ENCODE data around the gene ABCA5. TPM values are rescaled to one million over a fixed set of nuclear protein-coding genes. Genes with fewer than 3 reads are reported as not detected.
"Not testable (repeated sequence)": the region's sequence is repeated elsewhere in the genome, so short reads cannot be mapped to it uniquely, and the experiment has no call there.

ABCA5 gene
- total and polyA plus RNA-seq, 2 donors (not counting 3 experiments of a cell fraction or from before 2014, with no cell fraction given), result 9.3 to 23.2 TPM

DNA sequence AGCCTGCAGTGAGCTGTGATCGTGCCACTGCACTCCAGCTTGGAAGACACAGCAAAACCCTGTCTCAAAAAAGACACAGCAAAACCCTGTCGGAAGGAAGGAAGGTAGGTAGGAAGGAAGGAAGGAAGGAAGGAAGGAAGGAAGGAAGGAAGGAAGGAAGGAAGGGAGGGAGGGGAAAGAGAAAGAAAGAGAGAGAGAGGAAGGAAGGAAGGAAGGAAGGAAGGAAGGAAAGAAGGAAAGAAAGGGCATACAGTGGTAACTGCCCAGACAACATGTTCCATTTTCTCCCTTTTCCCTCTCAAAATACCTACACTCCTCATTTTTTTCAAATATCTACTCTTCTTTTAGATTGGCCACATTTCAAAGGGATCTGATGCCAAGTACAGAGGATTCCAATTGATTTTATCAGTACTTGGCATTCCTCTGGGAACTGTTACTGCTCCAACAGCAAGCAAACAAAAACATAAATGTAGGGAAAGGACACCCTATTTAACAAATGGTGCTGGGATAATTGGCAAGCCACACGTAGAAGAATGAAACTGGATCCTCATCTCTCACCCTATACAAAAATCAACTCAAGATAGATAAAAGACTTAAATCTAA, 28.7 kb downstream of the ABCA5 start:
- CTCF ChIA-PET; H2AFZ ChIP-seq (ENCODE audit: low read depth, low read length); H3K4me1 ChIP-seq (ENCODE audit: control insufficient read depth, extremely low read depth, insufficient read depth, low read length); H3K27me3 ChIP-seq (ENCODE audit: control insufficient read depth in 2 of 2, insufficient read depth in 2 of 2, low read length in 2 of 2); POLR2A ChIA-PET; intact Hi-C loops (cut with micrococcal nuclease); H3K27ac ChIP-seq (ENCODE audit: insufficient read depth, low read depth, low read length); H4K20me1 ChIP-seq (replicated peaks; ENCODE audit: control insufficient read depth, extremely low read depth, insufficient read depth, low read length); H3K9me3 ChIP-seq (replicated peaks; ENCODE audit: control insufficient read depth, insufficient read depth, low read length); H3K9me1 ChIP-seq (replicated peaks; ENCODE audit: control insufficient read depth, extremely low read depth, insufficient read depth, low read length); H3K4me3 ChIP-seq (replicated peaks in 1 of 3; ENCODE audit: insufficient read depth in 1 of 3, low read depth in 1 of 3, low read length in 3 of 3); FAIRE-seq; H3K79me2 ChIP-seq (ENCODE audit: control insufficient read depth, insufficient read depth, low read length); H3K36me3 ChIP-seq (ENCODE audit: control insufficient read depth in 2 of 2, extremely low read depth in 1 of 2, insufficient read depth in 2 of 2, low read length in 2 of 2); DNase-seq (ENCODE audit: low read depth, low spot score); H3K4me2 ChIP-seq (ENCODE audit: insufficient read depth, low read length); H3K9ac ChIP-seq (replicated peaks; ENCODE audit: extremely low read depth, insufficient read depth, low read length); BruUV-seq (replicated peaks); dilution Hi-C loops (cut with MboI; ENCODE audit: extremely low pct_ligation_motif_present, low sequenced_read_pairs): not testable (repeated sequence)

DNA sequence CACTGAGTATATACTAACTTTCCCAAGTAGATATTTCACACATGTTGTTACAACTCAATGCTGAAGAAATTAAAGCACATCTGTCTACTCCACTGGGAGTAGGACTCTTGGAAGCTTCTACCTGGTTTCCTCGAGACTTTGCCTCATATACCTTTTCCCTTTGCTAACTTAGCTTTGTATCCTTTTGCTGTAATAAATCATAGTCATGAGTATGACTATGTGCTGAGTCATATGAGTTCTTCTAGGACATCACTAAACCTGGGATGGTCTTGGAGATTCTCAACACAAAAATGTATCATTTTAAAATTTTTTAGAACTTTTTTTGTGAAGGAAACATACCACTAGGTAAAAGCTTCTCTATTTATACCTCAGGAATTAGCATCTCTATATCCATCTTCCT, 39.8 kb downstream of the ABCA5 start:
- no peak for DNase-seq (ENCODE audit: low read depth, low spot score)
- Histone ChIP-seq H3K4me1 (ENCODE audit: control insufficient read depth, extremely low read depth, insufficient read depth, low read length) (no peaks in the 10 kb centered on the region), H2AFZ (ENCODE audit: low read depth, low read length) (no peak overlapping the region), H3K9me1 (replicated peaks; ENCODE audit: control insufficient read depth, extremely low read depth, insufficient read depth, low read length) (no peaks in the 10 kb centered on the region), H3K27ac (ENCODE audit: insufficient read depth, low read depth, low read length) (no peak overlapping the region), H4K20me1 (replicated peaks; ENCODE audit: control insufficient read depth, extremely low read depth, insufficient read depth, low read length) (no peaks in the 10 kb centered on the region), H3K36me3 (ENCODE audit: control insufficient read depth in 2 of 2, extremely low read depth in 1 of 2, insufficient read depth in 2 of 2, low read length in 2 of 2) (peaks cover 0 to 4% of the 10 kb centered on the region in 2 experiments), H3K9ac (replicated peaks; ENCODE audit: extremely low read depth, insufficient read depth, low read length) (no peak overlapping the region), H3K9me3 (replicated peaks; ENCODE audit: control insufficient read depth, insufficient read depth, low read length) (no peaks in the 10 kb centered on the region), H3K27me3 (ENCODE audit: control insufficient read depth in 2 of 2, insufficient read depth in 2 of 2, low read length in 2 of 2) (no peaks in the 10 kb centered on the region), H3K79me2 (ENCODE audit: control insufficient read depth, insufficient read depth, low read length) (no peaks in the 10 kb centered on the region), H3K4me2 (ENCODE audit: insufficient read depth, low read length) (no peak overlapping the region), H3K4me3 (replicated peaks in 1 of 3; ENCODE audit: insufficient read depth in 1 of 3, low read depth in 1 of 3, low read length in 3 of 3) (no peak overlapping the region)
- intact Hi-C loops (cut with micrococcal nuclease), result no loop called here
- dilution Hi-C loops (cut with MboI; ENCODE audit: extremely low pct_ligation_motif_present, low sequenced_read_pairs), result no loop called here
- ChIA-PET CTCF (interaction anchor here (0.9 kb wide), 1 partner anchor 39 kb away, joined by 3 read pairs; the partner anchor contains the start of gene ABCA5), POLR2A (no interaction called here)
- TF ChIP-seq EZH2 (IDR thresholded peaks at IDR 0.05; ENCODE audit: borderline replicate concordance, low read depth, low read length, severe bottlenecking), result no peak
- no peak for TF ChIP-seq CTCF (IDR thresholded peaks at IDR 0.05; ENCODE audit: extremely low read depth in 1 of 2, insufficient read depth in 1 of 2, low read depth in 1 of 2, low read length in 2 of 2)
- TF ChIP-seq POLR2A (IDR thresholded peaks at IDR 0.05; ENCODE audit: low read depth, low read length), result no peak
- no peak for TF ChIP-seq MYC (IDR thresholded peaks at IDR 0.05; ENCODE audit: low read depth, low read length)
- no peak for TF ChIP-seq GATA2 (IDR thresholded peaks at IDR 0.05; ENCODE audit: insufficient read depth, insufficient read length, low read depth, low read length)
- no peak for TF ChIP-seq JUN (IDR thresholded peaks at IDR 0.05; ENCODE audit: borderline replicate concordance, insufficient read depth, insufficient read length, low read depth)
- no peak for TF ChIP-seq FOS (IDR thresholded peaks at IDR 0.05; ENCODE audit: borderline replicate concordance, insufficient read depth, low read length)
- no peak for TF ChIP-seq POLR2AphosphoS5 (IDR thresholded peaks at IDR 0.05; ENCODE audit: insufficient read depth, low read depth, low read length)
- TF ChIP-seq, protein P1, sequence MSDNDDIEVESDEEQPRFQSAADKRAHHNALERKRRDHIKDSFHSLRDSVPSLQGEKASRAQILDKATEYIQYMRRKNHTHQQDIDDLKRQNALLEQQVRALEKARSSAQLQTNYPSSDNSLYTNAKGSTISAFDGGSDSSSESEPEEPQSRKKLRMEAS (IDR thresholded peaks at IDR 0.05; ENCODE audit: insufficient read depth, insufficient read length), result no peak
- no TSS peak for BruUV-seq (replicated peaks)
- FAIRE-seq, result no peak
